Adrenal gland (tissue), 12 donors: Measurements from ENCODE around the gene CR1L. TPM values are rescaled to one million over a fixed set of nuclear protein-coding genes. Genes with fewer than 3 reads are reported as not detected.
"Not testable (repeated sequence)": the region's sequence is repeated elsewhere in the genome, so short reads cannot be mapped to it uniquely, and the experiment has no call there.

Source experiments
- DNase-seq, 7 donors: peaks; one replicate each; pipeline ENCODE4 v3.0.0-alpha.2; 2019 to 2020
- H3K27ac ChIP-seq, 5 donors: fragments of 200-600 bp; sonication (generic) in 4 of 5; 1 replicate in 3 of 5; 2 replicates in 2 of 5; pipeline versions ENCODE4 v1.5.1 to v1.8.0; 2016 to 2020; ENCODE audit warnings: mild to moderate bottlenecking in 1 of 5
- H3K27me3 ChIP-seq: fragments of 200-600 bp; 2 replicates; pipeline ENCODE4 v1.8.0; 2021
- H3K36me3 ChIP-seq, 2 donors: fragments of 200-600 bp; replicated peaks in 1 of 2; 1 replicate in 1 of 2; 2 replicates in 1 of 2; pipeline versions ENCODE4 v1.5.1 to v1.8.0; 2018 to 2022
- H3K4me1 ChIP-seq, 2 donors: fragments of 200-600 bp; replicated peaks in 1 of 2; 1 replicate in 1 of 2; 2 replicates in 1 of 2; pipeline versions ENCODE4 v1.5.1 to v1.8.0; 2018 to 2021
- H3K4me3 ChIP-seq, 4 donors: fragments of 200-600 bp; sonication (generic) in 3 of 4; one replicate each; pipeline ENCODE4 v1.5.1; 2016 to 2018
- H3K9me3 ChIP-seq, 3 donors: fragments of 200-600 bp; sonication (generic) in 1 of 3; replicated peaks in 1 of 3; 1 replicate in 2 of 3; 2 replicates in 1 of 3; pipeline versions ENCODE4 v1.5.1 to v1.8.0; 2016 to 2021
- POLR2A ChIP-seq, 2 donors: fragments of 450-650 bp; IDR thresholded peaks; one replicate each; pipeline ENCODE4 v1.6.1; 2017; ENCODE audit warnings: antibody characterized with exemption in 2 of 2, mild to moderate bottlenecking in 2 of 2, moderate library complexity in 1 of 2
- WGBS, 4 donors: extraction: QIAGEN DNeasy Blood & Tissue Kit in 2 of 4; methylation state at CpG; one replicate each; pipeline versions ENCODE4 v1.1.5 to v1.1.7; 2013 to 2017; 5-methylcytosine and 5-hydroxymethylcytosine counted together
- intact Hi-C, 2 donors: fragments of 100-400 bp; cut with DNase I; formaldehyde crosslinking; loops; one replicate each; pipeline versions ENCODE4 v1.14.1 to v1.15.0; 2022 to 2023
- polyA plus RNA-seq, 3 donors: library from polyadenylated mRNA; stranded (reverse); fragments of 200-250 nt in 2 of 3; fragments of 350-450 nt in 1 of 3; fragmentation: Illumina TruSeq in 1 of 3; extraction: RNeasy Lipid Tissue Mini Kit (QIAGEN cat#74804) in 1 of 3; gene quantifications; one replicate each; pipeline ENCODE4 v1.2.3, GENCODE V29; 2013 to 2014
- small RNA-seq, 2 donors: library from RNA; depleted of rRNA; stranded (forward); fragments of <200 nt; gene quantifications; one replicate each; pipeline ENCODE3, GENCODE V24; 2016
- total RNA-seq, 9 donors: library from RNA; depleted of rRNA in 4 of 9; stranded (reverse); fragments of >200 nt in 4 of 9; fragments of 120-200 nt in 1 of 9; fragmentation: NEBNext Ultra II Directional in 1 of 9; extraction: Animal tissue kit (Norgen Biotek cat#: 25700) in 1 of 9; gene quantifications; one replicate each; pipeline versions ENCODE4 v1.1.0 to v1.2.4, GENCODE V29; 2013 to 2023
- TF ChIP-seq, protein P1 (sequence below), 6 experiments: fragments of 450-650 bp in 4 of 6; fragments of 200-600 bp in 2 of 6; sonication (generic) in 1 of 6; IDR thresholded peaks; 1 replicate in 5 of 6; 2 replicates in 1 of 6; pipeline versions ENCODE4 v1.5.1 to v1.8.0; 2016 to 2021; ENCODE audit warnings: antibody characterized with exemption in 6 of 6, mild to moderate bottlenecking in 2 of 6, moderate library complexity in 1 of 6
- donor health status: healthy with polysubstance abuse.
- donor health status: Bipolar disorder and iron deficiency.
- donor health status: DM: yes; HTN: yes; CAD: no.
- donor health status: DM: no; HTN: no; CAD: no.
- donor health status: DM: no; HTN: no; CAD: no.
- donor health status: DM: yes; HTN: yes; CAD: no.

CR1L gene
- total and polyA plus RNA-seq, 12 donors, result 0.23 to 0.81 (median 0.53) TPM; not detected in 4

DNA sequence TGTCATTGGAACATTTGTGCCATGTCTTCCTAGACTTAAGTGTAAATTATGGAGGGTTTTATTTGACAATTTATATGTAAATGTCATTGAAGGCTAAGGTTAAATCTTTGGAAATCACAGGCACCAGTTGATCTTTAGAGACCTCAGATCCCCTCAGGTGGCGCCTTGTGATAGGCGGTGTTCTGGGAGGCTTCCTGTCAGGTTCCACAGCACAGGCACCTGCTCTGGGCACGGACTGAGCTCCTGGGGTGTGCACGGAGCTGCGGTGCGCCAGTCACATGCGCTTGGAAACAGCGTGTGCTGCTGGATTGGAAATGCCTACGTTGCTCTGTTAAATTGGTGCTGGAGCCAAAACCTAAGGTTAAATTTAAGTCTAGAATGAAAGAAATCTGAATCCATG is 119.0 kb downstream of the CR1L start:
- no peaks in the 10 kb centered on the region for H3K4me1 ChIP-seq
- 86 to 94% (median 91%) methylated on average over 9 of the region's 9 CpGs for WGBS, 4 donors
- DNase-seq, result no peak
- intact Hi-C loops, result no loop called here
- H3K27ac ChIP-seq, result no peak overlapping the region
- H3K27me3 ChIP-seq, result no peaks in the 10 kb centered on the region
- no peak overlapping the region for H3K4me3 ChIP-seq
- H3K36me3 ChIP-seq, result peaks cover 0 to 58% of the 10 kb centered on the region in 2 donors
- TF ChIP-seq POLR2A (IDR thresholded peaks at IDR 0.05), result no peak
- TF ChIP-seq, protein P1, sequence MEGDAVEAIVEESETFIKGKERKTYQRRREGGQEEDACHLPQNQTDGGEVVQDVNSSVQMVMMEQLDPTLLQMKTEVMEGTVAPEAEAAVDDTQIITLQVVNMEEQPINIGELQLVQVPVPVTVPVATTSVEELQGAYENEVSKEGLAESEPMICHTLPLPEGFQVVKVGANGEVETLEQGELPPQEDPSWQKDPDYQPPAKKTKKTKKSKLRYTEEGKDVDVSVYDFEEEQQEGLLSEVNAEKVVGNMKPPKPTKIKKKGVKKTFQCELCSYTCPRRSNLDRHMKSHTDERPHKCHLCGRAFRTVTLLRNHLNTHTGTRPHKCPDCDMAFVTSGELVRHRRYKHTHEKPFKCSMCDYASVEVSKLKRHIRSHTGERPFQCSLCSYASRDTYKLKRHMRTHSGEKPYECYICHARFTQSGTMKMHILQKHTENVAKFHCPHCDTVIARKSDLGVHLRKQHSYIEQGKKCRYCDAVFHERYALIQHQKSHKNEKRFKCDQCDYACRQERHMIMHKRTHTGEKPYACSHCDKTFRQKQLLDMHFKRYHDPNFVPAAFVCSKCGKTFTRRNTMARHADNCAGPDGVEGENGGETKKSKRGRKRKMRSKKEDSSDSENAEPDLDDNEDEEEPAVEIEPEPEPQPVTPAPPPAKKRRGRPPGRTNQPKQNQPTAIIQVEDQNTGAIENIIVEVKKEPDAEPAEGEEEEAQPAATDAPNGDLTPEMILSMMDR (IDR thresholded peaks at IDR 0.05), result no peak
- H3K9me3 ChIP-seq, result no peaks in the 10 kb centered on the region

DNA sequence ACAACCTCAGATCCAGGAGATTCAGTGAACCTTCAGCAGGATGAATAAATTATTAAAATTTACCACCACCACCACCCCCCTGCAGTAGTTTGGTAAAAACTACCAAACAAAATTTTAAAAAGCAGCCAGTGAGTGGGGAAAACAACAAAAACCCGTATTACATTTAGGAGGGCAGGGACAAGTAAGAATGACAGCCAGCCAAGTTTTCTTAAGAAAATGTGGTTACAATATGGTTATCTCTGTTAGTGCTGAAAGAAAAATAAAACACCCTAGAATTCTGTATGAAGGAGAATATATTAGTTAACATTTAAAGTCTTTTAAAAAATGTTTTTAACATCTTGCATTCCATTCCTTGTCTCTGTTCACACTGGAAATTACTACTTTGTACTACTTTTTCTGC is 121.6 kb downstream of the CR1L start:
- TF ChIP-seq POLR2A (IDR thresholded peaks at IDR 0.05), result no peak
- TF ChIP-seq, protein P1 (IDR thresholded peaks at IDR 0.05), result no peak
- WGBS, 4 donors, result 65 to 69% (median 66%) methylated on average over 1 of the region's 1 CpG
- H3K4me1 ChIP-seq, result no peaks in the 10 kb centered on the region
- DNase-seq, result no peak
- intact Hi-C loops, result no loop called here
- H3K27me3 ChIP-seq, result no peaks in the 10 kb centered on the region
- H3K27ac ChIP-seq, result no peak overlapping the region
- H3K4me3 ChIP-seq, result no peak overlapping the region
- peaks cover 0 to under 1% (median 0%) of the 10 kb centered on the region in 3 donors for H3K9me3 ChIP-seq
- H3K36me3 ChIP-seq, result peaks cover 0 to 36% of the 10 kb centered on the region in 2 donors

GRCh38 chr1:207770514-207770913 is 125.6 kb downstream of the CR1L start:
- H3K27ac ChIP-seq, H3K36me3 ChIP-seq, DNase-seq, H3K27me3 ChIP-seq, H3K4me3 ChIP-seq, intact Hi-C loops, H3K4me1 ChIP-seq, H3K9me3 ChIP-seq: not testable (repeated sequence)
- 97 to 100% (median 99%) methylated on average over 3 to 4 of the region's 4 CpGs for WGBS, 4 donors

Small RNA genes lying within 50 kb of the gene (small RNA-seq; reads per million reads assigned to genes)
- gene RNA5SP534, result 0 reads per million in 2 donors

Other genes starting within 250 kb of the CR1L start
- gene CR2, start 190.8 kb upstream of the CR1L start, total RNA-seq, result under 1 TPM in 2 of 9 donors, not detected in 7; 0.06 to 0.11 TPM
- gene CR2, start 190.8 kb upstream of the CR1L start, polyA plus RNA-seq, result under 1 TPM in 2 of 3 donors, not detected in 1; 0.03 to 0.08 TPM
- 10 to 100 TPM in 3 of 9 donors, 1 to 10 TPM in 4, under 1 TPM in 2; 0.54 to 35.5 (median 6.9) TPM for gene CR1, start 149.0 kb upstream of the CR1L start, total RNA-seq
- gene CR1, start 149.0 kb upstream of the CR1L start, polyA plus RNA-seq, result under 1 TPM; 0.30 to 0.71 (median 0.56) TPM
- gene CD46, start 106.9 kb downstream of the CR1L start, total RNA-seq, result 100 to 1,000 TPM; 325 to 618 (median 514) TPM
- gene CD46, start 106.9 kb downstream of the CR1L start, polyA plus RNA-seq, result 100 to 1,000 TPM in 2 of 3 donors, 10 to 100 TPM in 1; 94.9 to 407 (median 187) TPM